ENCODE results near the gene IRF2BPL.

Gene IRF2BPL

GRCh38 chr14:77053046-77053841 is 24.7 kb upstream of the IRF2BPL start:
- peak; percentile 82 for DNase-seq

GRCh38 chr14:77052281-77053044 is 24.0 kb upstream of the IRF2BPL start:
- no peak for DNase-seq

- DNase-seq = no peak
Observed at GRCh38 chr14:77051116-77051515, 22.6 kb upstream of the IRF2BPL start.

GRCh38 chr14:77046721-77047120 is 18.2 kb upstream of the IRF2BPL start:
- DNase-seq = no peak

- no peak for DNase-seq
Observed at GRCh38 chr14:77045238-77046162, 17.0 kb upstream of the IRF2BPL start.

- DNase-seq = peak; percentile 77
Observed at GRCh38 chr14:77044783-77045237, 16.3 kb upstream of the IRF2BPL start.

- DNase-seq = no peak
Observed at GRCh38 chr14:77043984-77044485, 15.5 kb upstream of the IRF2BPL start.

GRCh38 chr14:77043177-77043983 is 14.9 kb upstream of the IRF2BPL start:
- peak; percentile 93 for DNase-seq

GRCh38 chr14:77041881-77042545 is 13.5 kb upstream of the IRF2BPL start:
- peak; percentile 97 for DNase-seq

GRCh38 chr14:77040741-77041653 is 12.5 kb upstream of the IRF2BPL start:
- DNase-seq = peak; percentile 85

- peak; percentile 100 for DNase-seq
Observed at GRCh38 chr14:77040059-77040740, 11.7 kb upstream of the IRF2BPL start.

GRCh38 chr14:77039285-77040058 is 11.0 kb upstream of the IRF2BPL start:
- peak; percentile 77 for DNase-seq

GRCh38 chr14:77037938-77038568 is 9.5 kb upstream of the IRF2BPL start:
- peak; percentile 58 for DNase-seq

- no peak for DNase-seq
Observed at GRCh38 chr14:77037215-77037937, 8.9 kb upstream of the IRF2BPL start.

GRCh38 chr14:77036484-77037214 is 8.1 kb upstream of the IRF2BPL start:
- DNase-seq = no peak

GRCh38 chr14:77035267-77035666 is 6.8 kb upstream of the IRF2BPL start:
- DNase-seq = no peak

Measured in fibroblast of skin of abdomen (primary cell).